Caco-2 (cell line): ENCODE results near the gene HADH. TPM values are rescaled to one million over a fixed set of nuclear protein-coding genes. Genes with fewer than 3 reads are reported as not detected.

Source experiments
- BruUV-seq: library from RNA; stranded (reverse); fragments of 400-500 nt; replicated peaks from 2 replicates; lab custom pipeline; 2021; lab: Mats Ljungman, UMichigan
- CTCF ChIA-PET: fragments of 300-600 bp; sonication (Branson Sonifier 250); formaldehyde crosslinking; loops from one replicate; lab custom pipeline; 2022; ENCODE audit warnings: antibody characterized with exemption; lab: Charles Lee
- POLR2A ChIA-PET: fragments of 300-600 bp; sonication (Branson Sonifier 250); formaldehyde crosslinking; loops from one replicate; lab custom pipeline; 2022; ENCODE audit warnings: antibody characterized with exemption; lab: Charles Lee
- DNase-seq, 2 experiments: peaks; one replicate each; pipeline versions ENCODE4 v3.0.0 to v3.0.0-alpha.2; 2020 to 2022
- H3K27me3 ChIP-seq: replicated peaks from 2 replicates; pipeline ENCODE4 v1.6.0; 2011; ENCODE audit warnings: low read length; ENCODE audit not compliant: control insufficient read depth, insufficient read depth
- H3K36me3 ChIP-seq: 2 replicates; pipeline ENCODE4 v1.5.1; 2011; ENCODE audit warnings: low read length; ENCODE audit not compliant: control insufficient read depth, insufficient read depth
- H3K4me1 ChIP-seq: fragments of 250-450 bp; sonication (Bioruptor Pico); 2 replicates; pipeline ENCODE4 v1.5.1; 2020; ENCODE audit warnings: mild to moderate bottlenecking
- H3K4me3 ChIP-seq: 2 replicates; pipeline ENCODE4 v1.5.1; 2011; ENCODE audit warnings: low read depth, mild to moderate bottlenecking, control low read depth, low read length
- H3K9me3 ChIP-seq: fragments of 250-450 bp; sonication (Bioruptor Pico); 2 replicates; pipeline ENCODE4 v1.5.1; 2020; ENCODE audit warnings: mild to moderate bottlenecking, moderate library complexity
- H3K27ac Mint-ChIP-seq: one replicate; pipeline ENCODE4 v1.8.0; 2022; ENCODE audit warnings: mixed read lengths; ENCODE audit not compliant: unreplicated experiment
- H3K27me3 Mint-ChIP-seq: one replicate; pipeline ENCODE4 v1.8.0; 2022; ENCODE audit warnings: mixed read lengths; ENCODE audit not compliant: insufficient read depth, unreplicated experiment
- H3K36me3 Mint-ChIP-seq: one replicate; pipeline ENCODE4 v1.8.0; 2022; ENCODE audit warnings: mild to moderate bottlenecking, mixed read lengths; ENCODE audit not compliant: insufficient read depth, unreplicated experiment
- H3K4me1 Mint-ChIP-seq: one replicate; pipeline ENCODE4 v1.8.0; 2022; ENCODE audit warnings: low read depth, mixed read lengths; ENCODE audit not compliant: unreplicated experiment
- H3K4me3 Mint-ChIP-seq: one replicate; pipeline ENCODE4 v1.8.0; 2022; ENCODE audit warnings: mild to moderate bottlenecking, moderate library complexity, mixed read lengths; ENCODE audit not compliant: unreplicated experiment
- H3K9me3 Mint-ChIP-seq: one replicate; pipeline ENCODE4 v1.8.0; 2022; ENCODE audit warnings: mixed read lengths; ENCODE audit not compliant: unreplicated experiment
- CTCF ChIP-seq, 2 experiments: fragments of 200-600 bp in 1 of 2; IDR thresholded peaks; 1 replicate in 1 of 2; 2 replicates in 1 of 2; pipeline versions ENCODE4 v1.5.1 to v1.8.0; 2011 to 2022; ENCODE audit warnings: antibody characterized with exemption in 1 of 2, control low read depth in 1 of 2, inconsistent platforms in 1 of 2, low read depth in 1 of 2, low read length in 1 of 2, mild to moderate bottlenecking in 1 of 2, moderate library complexity in 1 of 2; ENCODE audit not compliant: insufficient read depth in 1 of 2, severe bottlenecking in 1 of 2, unreplicated experiment in 1 of 2
- intact Hi-C: fragments of 100-400 bp; cut with micrococcal nuclease; formaldehyde crosslinking; loops from one replicate; pipeline ENCODE4 v1.10.0; 2022; ENCODE audit not compliant: unreplicated experiment
- total RNA-seq: library from RNA; stranded (reverse); gene quantifications from 2 replicates; pipeline ENCODE4 v1.2.3, GENCODE V29; 2022

HADH gene
- total RNA-seq, 1 experiment from 2014 or later = 35.8 TPM

GRCh38 chr4:108036213-108036612 is 46.5 kb downstream of the HADH start:
- TF ChIP-seq CTCF (IDR thresholded peaks at IDR 0.05; ENCODE audit: insufficient read depth in 1 of 2, low read depth in 1 of 2, low read length in 1 of 2, severe bottlenecking in 1 of 2, unreplicated experiment in 1 of 2) = no peak
- H3K27me3 Mint-ChIP-seq = no peaks in the 10 kb centered on the region
- intact Hi-C loops = no loop called here
- no peak for DNase-seq
- H3K4me1 Mint-ChIP-seq = no peaks in the 10 kb centered on the region
- H3K9me3 ChIP-seq = no peaks in the 10 kb centered on the region
- ChIA-PET CTCF (no interaction called here), POLR2A (no interaction called here)
- no peak overlapping the region for H3K4me3 Mint-ChIP-seq
- H3K36me3 ChIP-seq = peaks cover under 1% of the 10 kb centered on the region; the same call in 1 of the 2 replicates
- no peak overlapping the region for H3K27ac Mint-ChIP-seq
- H3K27me3 ChIP-seq = no peaks in the 10 kb centered on the region
- H3K4me3 ChIP-seq = no peak overlapping the region
- no TSS peak for BruUV-seq
- no peaks in the 10 kb centered on the region for H3K4me1 ChIP-seq
- H3K36me3 Mint-ChIP-seq = peaks cover 5% of the 10 kb centered on the region
- H3K9me3 Mint-ChIP-seq = no peaks in the 10 kb centered on the region

- no peaks in the 10 kb centered on the region for H3K27me3 Mint-ChIP-seq
- H3K27me3 ChIP-seq = no peaks in the 10 kb centered on the region
- no peak overlapping the region for H3K27ac Mint-ChIP-seq
- H3K36me3 Mint-ChIP-seq = peaks cover 5% of the 10 kb centered on the region
- H3K4me1 ChIP-seq = no peaks in the 10 kb centered on the region
- BruUV-seq = no TSS peak
- no peaks in the 10 kb centered on the region for H3K36me3 ChIP-seq
- ChIA-PET POLR2A (no interaction called here), CTCF (interaction anchor here (0.6 kb wide), 1 partner anchor 9 kb away, joined by 6 read pairs; no protein-coding TSS in a partner anchor)
- TF ChIP-seq CTCF (IDR thresholded peaks at IDR 0.05; ENCODE audit: insufficient read depth in 1 of 2, low read depth in 1 of 2, low read length in 1 of 2, severe bottlenecking in 1 of 2, unreplicated experiment in 1 of 2) = no peak
- H3K4me3 ChIP-seq = no peak overlapping the region
- H3K9me3 Mint-ChIP-seq = no peaks in the 10 kb centered on the region
- no peaks in the 10 kb centered on the region for H3K9me3 ChIP-seq
- no peak for DNase-seq
- no peaks in the 10 kb centered on the region for H3K4me1 Mint-ChIP-seq
- H3K4me3 Mint-ChIP-seq = no peak overlapping the region
- intact Hi-C loops = no loop called here
Observed at GRCh38 chr4:108037884-108038283, 48.2 kb downstream of the HADH start.

- H3K9me3 Mint-ChIP-seq = no peaks in the 10 kb centered on the region
- no peaks in the 10 kb centered on the region for H3K9me3 ChIP-seq
- no peaks in the 10 kb centered on the region for H3K27me3 ChIP-seq
- H3K4me1 ChIP-seq = no peaks in the 10 kb centered on the region
- H3K4me1 Mint-ChIP-seq = no peaks in the 10 kb centered on the region
- TF ChIP-seq CTCF (IDR thresholded peaks at IDR 0.05; ENCODE audit: insufficient read depth in 1 of 2, low read depth in 1 of 2, low read length in 1 of 2, severe bottlenecking in 1 of 2, unreplicated experiment in 1 of 2) = no peak
- no peak overlapping the region for H3K4me3 Mint-ChIP-seq
- no peaks in the 10 kb centered on the region for H3K36me3 ChIP-seq
- no peak overlapping the region for H3K4me3 ChIP-seq
- ChIA-PET CTCF (no interaction called here), POLR2A (no interaction called here)
- DNase-seq = no peak
- no peak overlapping the region for H3K27ac Mint-ChIP-seq
- no TSS peak for BruUV-seq
- intact Hi-C loops = no loop called here
- no peaks in the 10 kb centered on the region for H3K27me3 Mint-ChIP-seq
- H3K36me3 Mint-ChIP-seq = no peaks in the 10 kb centered on the region
Observed at GRCh38 chr4:108042927-108043326, 53.2 kb downstream of the HADH start.
